ENCODE data around the gene CYRIA. TPM values are rescaled to one million over a fixed set of nuclear protein-coding genes. Genes with fewer than 3 reads are reported as not detected.

Gene CYRIA
- polyA plus RNA-seq, 1 donor (not counting 4 experiments of a cell fraction or from before 2014, with no cell fraction given), result 0.79 TPM

GRCh38 chr2:16647992-16648617 lies 17.5 kb downstream of the CYRIA start:
- dilution Hi-C loops (cut with MboI; ENCODE audit: extremely low pct_ligation_motif_present, low sequenced_read_pairs), result no loop called here
- no peaks in the 10 kb centered on the region for H3K27me3 ChIP-seq (ENCODE audit: control insufficient read depth, extremely low read depth, insufficient read depth, low read length)
- FAIRE-seq, result no peak

GRCh38 chr2:16645775-16646559 lies 19.7 kb downstream of the CYRIA start:
- no peak overlapping the region for H3K4me2 ChIP-seq (ENCODE audit: control insufficient read depth, extremely low read depth, insufficient read depth, low read depth, low read length)
- no peaks in the 10 kb centered on the region for H4K20me1 ChIP-seq (ENCODE audit: control insufficient read depth, extremely low read depth, insufficient read depth, low read length)
- FAIRE-seq (no peak), DNase-seq (ENCODE audit: low read depth, low spot score) (no peak)
- peaks cover 5% of the 10 kb centered on the region for H3K4me1 ChIP-seq (ENCODE audit: control insufficient read depth, extremely low read depth, insufficient read depth, low read length)
- H3K27me3 ChIP-seq (ENCODE audit: control insufficient read depth, extremely low read depth, insufficient read depth, low read length), result no peaks in the 10 kb centered on the region
- no peaks in the 10 kb centered on the region for H3K79me2 ChIP-seq (ENCODE audit: control insufficient read depth, insufficient read depth, low read length)
- no peak overlapping the region for H3K9ac ChIP-seq (ENCODE audit: control insufficient read depth, extremely low read depth, insufficient read depth, low read length)
- no peaks in the 10 kb centered on the region for H3K9me1 ChIP-seq (ENCODE audit: control insufficient read depth, extremely low read depth, insufficient read depth, low read length)
- no peak overlapping the region for H3K4me3 ChIP-seq (ENCODE audit: control insufficient read depth in 2 of 3, extremely low read depth in 1 of 3, insufficient read depth in 2 of 3, low read depth in 1 of 3, low read length in 3 of 3)
- H3K36me3 ChIP-seq (ENCODE audit: control insufficient read depth in 2 of 2, extremely low read depth in 1 of 2, insufficient read depth in 2 of 2, low read length in 2 of 2), result no peaks in the 10 kb centered on the region
- H3K27ac ChIP-seq (ENCODE audit: control insufficient read depth, insufficient read depth, low read length), result no peak overlapping the region
- H3K9me3 ChIP-seq (ENCODE audit: control insufficient read depth, low read depth, low read length), result no peaks in the 10 kb centered on the region
- TF ChIP-seq EZH2 (IDR thresholded peaks at IDR 0.05; ENCODE audit: low read length), result no peak
- TF ChIP-seq CTCF (optimal IDR thresholded peaks at IDR 0.05 in 1 of 3, IDR thresholded peaks at IDR 0.05 in 1 of 3, conservative IDR thresholded peaks at IDR 0.05 in 1 of 3; ENCODE audit: extremely low read depth in 1 of 3, insufficient read depth in 2 of 3, low read length in 3 of 3), result no peak
- dilution Hi-C loops (cut with MboI; ENCODE audit: extremely low pct_ligation_motif_present, low sequenced_read_pairs), result no loop called here
- H2AFZ ChIP-seq (ENCODE audit: control insufficient read depth, low read length), result no peak overlapping the region

More at GRCh38 chr2:16647992-16648617, 17.5 kb downstream of the CYRIA start:
- Histone ChIP-seq H3K9me3 (ENCODE audit: control insufficient read depth, low read depth, low read length) (no peaks in the 10 kb centered on the region), H3K9me1 (ENCODE audit: control insufficient read depth, extremely low read depth, insufficient read depth, low read length) (no peaks in the 10 kb centered on the region), H3K4me2 (ENCODE audit: control insufficient read depth, extremely low read depth, insufficient read depth, low read depth, low read length) (no peak overlapping the region), H3K4me3 (ENCODE audit: control insufficient read depth in 2 of 3, extremely low read depth in 1 of 3, insufficient read depth in 2 of 3, low read depth in 1 of 3, low read length in 3 of 3) (no peak overlapping the region), H3K36me3 (ENCODE audit: control insufficient read depth in 2 of 2, extremely low read depth in 1 of 2, insufficient read depth in 2 of 2, low read length in 2 of 2) (no peaks in the 10 kb centered on the region), H4K20me1 (ENCODE audit: control insufficient read depth, extremely low read depth, insufficient read depth, low read length) (no peaks in the 10 kb centered on the region), H3K79me2 (ENCODE audit: control insufficient read depth, insufficient read depth, low read length) (no peaks in the 10 kb centered on the region), H3K4me1 (ENCODE audit: control insufficient read depth, extremely low read depth, insufficient read depth, low read length) (peaks cover 17% of the 10 kb centered on the region), H3K9ac (ENCODE audit: control insufficient read depth, extremely low read depth, insufficient read depth, low read length) (no peak overlapping the region), H2AFZ (ENCODE audit: control insufficient read depth, low read length) (no peak overlapping the region), H3K27ac (ENCODE audit: control insufficient read depth, insufficient read depth, low read length) (no peak overlapping the region)
- TF ChIP-seq CTCF (optimal IDR thresholded peaks at IDR 0.05 in 1 of 3, IDR thresholded peaks at IDR 0.05 in 1 of 3, conservative IDR thresholded peaks at IDR 0.05 in 1 of 3; ENCODE audit: extremely low read depth in 1 of 3, insufficient read depth in 2 of 3, low read length in 3 of 3) (no peak), EZH2 (IDR thresholded peaks at IDR 0.05; ENCODE audit: low read length) (no peak)
- no peak for DNase-seq (ENCODE audit: low read depth, low spot score)
